KMS-11 (cell line): ENCODE results near the gene HSF2BP.

ENCODE experiments used
- H2AFZ ChIP-seq: fragments of 200-600 bp; sonication (generic); 2 replicates; pipeline ENCODE4 v1.6.1; 2016; ENCODE audit warnings: antibody characterized with exemption, mixed run types, low read depth
- H3K27ac ChIP-seq: fragments of 200-600 bp; sonication (generic); 2 replicates; pipeline ENCODE4 v1.6.1; 2016; ENCODE audit warnings: mild to moderate bottlenecking, mixed run types
- H3K27me3 ChIP-seq: fragments of 200-600 bp; sonication (generic); 2 replicates; pipeline ENCODE4 v1.6.1; 2017; ENCODE audit warnings: mild to moderate bottlenecking, low read depth, mixed run types, moderate library complexity; ENCODE audit not compliant: insufficient read depth
- H3K36me3 ChIP-seq: fragments of 200-600 bp; sonication (generic); 2 replicates; pipeline ENCODE4 v1.6.1; 2017; ENCODE audit warnings: mild to moderate bottlenecking, mixed run types; ENCODE audit not compliant: insufficient read depth
- H3K4me1 ChIP-seq: fragments of 200-600 bp; sonication (generic); 2 replicates; pipeline ENCODE4 v1.6.1; 2016; ENCODE audit warnings: mild to moderate bottlenecking, low read depth, mixed run types; ENCODE audit not compliant: poor library complexity, severe bottlenecking
- H3K4me2 ChIP-seq: fragments of 200-600 bp; sonication (generic); 2 replicates; pipeline ENCODE4 v1.7.0; 2016; ENCODE audit warnings: mild to moderate bottlenecking, mixed run types
- H3K4me3 ChIP-seq: fragments of 200-600 bp; sonication (generic); IDR thresholded peaks from 2 replicates; pipeline ENCODE4 v1.6.1; 2017; ENCODE audit warnings: low read depth, low read length, mixed read lengths; ENCODE audit not compliant: insufficient read depth
- H3K79me2 ChIP-seq: fragments of 200-600 bp; sonication (generic); 2 replicates; pipeline ENCODE4 v1.6.1; 2016; ENCODE audit warnings: low read depth, mixed run types; ENCODE audit not compliant: insufficient read depth
- H3K9ac ChIP-seq: fragments of 200-600 bp; sonication (generic); 2 replicates; pipeline ENCODE4 v1.6.1; 2016; ENCODE audit warnings: mild to moderate bottlenecking, mixed run types
- H4K20me1 ChIP-seq: fragments of 200-600 bp; sonication (generic); 2 replicates; pipeline ENCODE4 v1.6.1; 2016; ENCODE audit warnings: mild to moderate bottlenecking, mixed run types; ENCODE audit not compliant: insufficient read depth
- CTCF ChIP-seq: fragments of 200-600 bp; sonication (generic); conservative IDR thresholded peaks from 2 replicates; pipeline ENCODE4 v1.6.1; 2017; ENCODE audit warnings: low read depth, mild to moderate bottlenecking, antibody characterized with exemption, low read length, moderate library complexity, mixed read lengths

Gene HSF2BP

GRCh38 chr21:43585924-43586413 is 73.3 kb downstream of the HSF2BP start:
- no peak overlapping the region for H3K4me2 ChIP-seq
- H3K36me3 ChIP-seq = no peaks in the 10 kb centered on the region
- no peak overlapping the region for H3K4me3 ChIP-seq
- no peak overlapping the region for H3K27ac ChIP-seq
- no peak overlapping the region for H3K9ac ChIP-seq
- TF ChIP-seq CTCF = no peak
- H3K79me2 ChIP-seq = no peaks in the 10 kb centered on the region
- H3K4me1 ChIP-seq = no peaks in the 10 kb centered on the region
- H2AFZ ChIP-seq = no peak overlapping the region
- no peaks in the 10 kb centered on the region for H3K27me3 ChIP-seq
- no peaks in the 10 kb centered on the region for H4K20me1 ChIP-seq

- Histone ChIP-seq H3K4me2 (no peak overlapping the region), H3K4me1 (no peaks in the 10 kb centered on the region), H3K27ac (no peak overlapping the region), H2AFZ (no peak overlapping the region), H3K79me2 (no peaks in the 10 kb centered on the region), H3K27me3 (no peaks in the 10 kb centered on the region), H3K9ac (no peak overlapping the region), H4K20me1 (no peaks in the 10 kb centered on the region), H3K36me3 (no peaks in the 10 kb centered on the region), H3K4me3 (no peak overlapping the region)
- TF ChIP-seq CTCF = no peak
Observed at GRCh38 chr21:43585514-43585913, 73.8 kb downstream of the HSF2BP start.

GRCh38 chr21:43581453-43581852 is 77.8 kb downstream of the HSF2BP start:
- no peaks in the 10 kb centered on the region for H3K79me2 ChIP-seq
- no peak overlapping the region for H3K4me2 ChIP-seq
- no peak overlapping the region for H2AFZ ChIP-seq
- no peak overlapping the region for H3K4me3 ChIP-seq
- H3K4me1 ChIP-seq = no peaks in the 10 kb centered on the region
- no peak overlapping the region for H3K9ac ChIP-seq
- H4K20me1 ChIP-seq = no peaks in the 10 kb centered on the region
- no peaks in the 10 kb centered on the region for H3K27me3 ChIP-seq
- no peaks in the 10 kb centered on the region for H3K36me3 ChIP-seq
- no peak for TF ChIP-seq CTCF
- H3K27ac ChIP-seq = no peak overlapping the region

- no peak overlapping the region for H3K4me2 ChIP-seq
- H4K20me1 ChIP-seq = no peaks in the 10 kb centered on the region
- H3K79me2 ChIP-seq = no peaks in the 10 kb centered on the region
- no peaks in the 10 kb centered on the region for H3K4me1 ChIP-seq
- no peaks in the 10 kb centered on the region for H3K36me3 ChIP-seq
- H2AFZ ChIP-seq = no peak overlapping the region
- H3K4me3 ChIP-seq = no peak overlapping the region
- H3K9ac ChIP-seq = no peak overlapping the region
- TF ChIP-seq CTCF = no peak
- no peaks in the 10 kb centered on the region for H3K27me3 ChIP-seq
- H3K27ac ChIP-seq = no peak overlapping the region
Observed at GRCh38 chr21:43578677-43579303, 80.5 kb downstream of the HSF2BP start.
